Karpas-422 (cell line): ENCODE measurements around the gene TUBB4A. TPM values are rescaled to one million over a fixed set of nuclear protein-coding genes. Genes with fewer than 3 reads are reported as not detected.

ENCODE experiments used
- DNase-seq: peaks from one replicate; pipeline ENCODE4 v3.0.0-alpha.2; 2015
- H2AFZ ChIP-seq: fragments of 200-600 bp; sonication (generic); 2 replicates; pipeline ENCODE4 v1.6.1; 2014; ENCODE audit warnings: antibody characterized with exemption, low read length, mixed read lengths
- H3K27ac ChIP-seq: fragments of 200-600 bp; sonication (generic); 2 replicates; pipeline ENCODE4 v1.5.1; 2014; ENCODE audit warnings: mild to moderate bottlenecking, low read length, moderate library complexity
- H3K27me3 ChIP-seq: fragments of 200-600 bp; sonication (generic); 2 replicates; pipeline ENCODE4 v1.6.1; 2014; ENCODE audit warnings: low read length, mixed read lengths
- H3K36me3 ChIP-seq: fragments of 200-600 bp; sonication (generic); 2 replicates; pipeline ENCODE4 v1.6.1; 2014; ENCODE audit warnings: low read length, mixed read lengths; ENCODE audit not compliant: insufficient read depth
- H3K4me1 ChIP-seq: fragments of 200-600 bp; sonication (generic); 2 replicates; pipeline ENCODE4 v1.6.1; 2014; ENCODE audit warnings: mild to moderate bottlenecking, low read length, mixed read lengths
- H3K4me2 ChIP-seq: fragments of 200-600 bp; sonication (generic); 2 replicates; pipeline ENCODE4 v1.6.1; 2014; ENCODE audit warnings: low read length, low read depth, mild to moderate bottlenecking; ENCODE audit not compliant: poor library complexity, severe bottlenecking
- H3K4me3 ChIP-seq: fragments of 200-600 bp; sonication (generic); 2 replicates; pipeline ENCODE4 v1.5.1; 2014; ENCODE audit warnings: mild to moderate bottlenecking, antibody characterized with exemption, low read length, mixed read lengths
- H3K79me2 ChIP-seq: fragments of 200-600 bp; sonication (generic); 2 replicates; pipeline ENCODE4 v1.6.1; 2014; ENCODE audit warnings: mild to moderate bottlenecking, low read length, mixed read lengths
- H3K9ac ChIP-seq: fragments of 200-600 bp; sonication (generic); 2 replicates; pipeline ENCODE4 v1.6.0; 2014; ENCODE audit warnings: low read length
- H3K9me2 ChIP-seq: fragments of 200-600 bp; sonication (generic), shearing (Covaris generic); replicated peaks from 2 replicates; pipeline ENCODE4 v1.6.0; 2014; ENCODE audit warnings: mild to moderate bottlenecking, low read length, moderate library complexity; ENCODE audit not compliant: insufficient read depth
- H3K9me3 ChIP-seq: fragments of 300-700, 200-600 bp; sonication (generic); 2 replicates; pipeline ENCODE4 v1.6.1; 2014; ENCODE audit warnings: low read length, mixed read lengths
- H4K20me1 ChIP-seq: fragments of 200-600 bp; sonication (generic); 2 replicates; pipeline ENCODE4 v1.6.1; 2014; ENCODE audit warnings: mild to moderate bottlenecking, antibody characterized with exemption, low read length, low read depth; ENCODE audit not compliant: insufficient read depth
- total RNA-seq: library from RNA; depleted of rRNA; stranded (reverse); fragments of >200 nt; shearing (Covaris generic); gene quantifications from 2 replicates; pipeline ENCODE4 v1.2.3, GENCODE V29; 2014; ENCODE audit warnings: low replicate concordance

Gene TUBB4A
- total RNA-seq, 1 experiment from 2014 or later, result 0.45 TPM

- Histone ChIP-seq H3K9ac (no peak overlapping the region), H3K9me3 (no peaks in the 10 kb centered on the region), H3K4me3 (no peak overlapping the region), H4K20me1 (no peaks in the 10 kb centered on the region), H3K79me2 (no peaks in the 10 kb centered on the region), H3K27me3 (no peaks in the 10 kb centered on the region), H3K36me3 (peaks cover 14% of the 10 kb centered on the region), H2AFZ (no peak overlapping the region), H3K27ac (no peak overlapping the region), H3K9me2 (no peaks in the 10 kb centered on the region), H3K4me2 (no peak overlapping the region), H3K4me1 (no peaks in the 10 kb centered on the region)
- no peak for DNase-seq
Measured at GRCh38 chr19:6473647-6474046, 28.5 kb downstream of the TUBB4A start.

GRCh38 chr19:6472713-6473112 is 29.4 kb downstream of the TUBB4A start:
- H3K27me3 ChIP-seq, result no peaks in the 10 kb centered on the region
- H3K4me3 ChIP-seq, result no peak overlapping the region
- no peaks in the 10 kb centered on the region for H4K20me1 ChIP-seq
- H3K4me2 ChIP-seq, result no peak overlapping the region
- no peaks in the 10 kb centered on the region for H3K4me1 ChIP-seq
- H3K9me2 ChIP-seq, result no peaks in the 10 kb centered on the region
- no peak overlapping the region for H3K27ac ChIP-seq
- DNase-seq, result no peak
- H3K9ac ChIP-seq, result no peak overlapping the region
- no peaks in the 10 kb centered on the region for H3K9me3 ChIP-seq
- H3K36me3 ChIP-seq, result peaks cover 14% of the 10 kb centered on the region
- H2AFZ ChIP-seq, result no peak overlapping the region
- H3K79me2 ChIP-seq, result no peaks in the 10 kb centered on the region

- H3K9me2 ChIP-seq, result no peaks in the 10 kb centered on the region
- peaks cover 6% of the 10 kb centered on the region; the same call in 1 of the 2 replicates for H3K36me3 ChIP-seq
- no peaks in the 10 kb centered on the region for H3K4me1 ChIP-seq
- no peaks in the 10 kb centered on the region for H3K9me3 ChIP-seq
- no peak overlapping the region for H3K9ac ChIP-seq
- H2AFZ ChIP-seq, result no peak overlapping the region
- no peak overlapping the region for H3K27ac ChIP-seq
- H3K27me3 ChIP-seq, result no peaks in the 10 kb centered on the region
- no peak for DNase-seq
- H4K20me1 ChIP-seq, result no peaks in the 10 kb centered on the region
- H3K4me2 ChIP-seq, result no peak overlapping the region
- H3K4me3 ChIP-seq, result no peak overlapping the region
- H3K79me2 ChIP-seq, result no peaks in the 10 kb centered on the region
Measured at GRCh38 chr19:6471076-6471475, 31.0 kb downstream of the TUBB4A start.

- no peak for DNase-seq
- H3K9me2 ChIP-seq, result no peaks in the 10 kb centered on the region
Measured at GRCh38 chr19:6470173-6470572, 31.9 kb downstream of the TUBB4A start.

GRCh38 chr19:6467384-6467783 is 34.7 kb downstream of the TUBB4A start:
- H3K79me2 ChIP-seq, result no peaks in the 10 kb centered on the region
- H3K36me3 ChIP-seq, result no peaks in the 10 kb centered on the region
- no peak for DNase-seq
- H3K9me2 ChIP-seq, result no peaks in the 10 kb centered on the region
- no peak overlapping the region for H3K4me2 ChIP-seq
- no peak overlapping the region for H2AFZ ChIP-seq
- H3K27me3 ChIP-seq, result no peaks in the 10 kb centered on the region
- H3K4me3 ChIP-seq, result no peak overlapping the region
- H3K27ac ChIP-seq, result no peak overlapping the region
- H4K20me1 ChIP-seq, result no peaks in the 10 kb centered on the region
- no peaks in the 10 kb centered on the region for H3K4me1 ChIP-seq
- no peak overlapping the region for H3K9ac ChIP-seq
- no peaks in the 10 kb centered on the region for H3K9me3 ChIP-seq

More at GRCh38 chr19:6470173-6470572, 31.9 kb downstream of the TUBB4A start:
- H3K4me2 ChIP-seq, result no peak overlapping the region
- H3K4me3 ChIP-seq, result no peak overlapping the region
- no peak overlapping the region for H3K27ac ChIP-seq
- H3K9ac ChIP-seq, result no peak overlapping the region
- H4K20me1 ChIP-seq, result no peaks in the 10 kb centered on the region
- peaks cover 2% of the 10 kb centered on the region; the same call in 1 of the 2 replicates for H3K36me3 ChIP-seq
- H3K4me1 ChIP-seq, result no peaks in the 10 kb centered on the region
- no peaks in the 10 kb centered on the region for H3K27me3 ChIP-seq
- H3K9me3 ChIP-seq, result no peaks in the 10 kb centered on the region
- no peaks in the 10 kb centered on the region for H3K79me2 ChIP-seq
- no peak overlapping the region for H2AFZ ChIP-seq

- no peak overlapping the region for H2AFZ ChIP-seq
- no peak overlapping the region for H3K4me3 ChIP-seq
- H3K4me1 ChIP-seq, result no peaks in the 10 kb centered on the region
- no peaks in the 10 kb centered on the region for H3K79me2 ChIP-seq
- DNase-seq, result no peak
- no peak overlapping the region for H3K27ac ChIP-seq
- no peaks in the 10 kb centered on the region for H3K9me3 ChIP-seq
- H3K4me2 ChIP-seq, result no peak overlapping the region
- no peaks in the 10 kb centered on the region for H4K20me1 ChIP-seq
- no peaks in the 10 kb centered on the region for H3K9me2 ChIP-seq
- no peak overlapping the region for H3K9ac ChIP-seq
- no peaks in the 10 kb centered on the region for H3K27me3 ChIP-seq
- H3K36me3 ChIP-seq, result no peaks in the 10 kb centered on the region
Measured at GRCh38 chr19:6466526-6467248, 35.4 kb downstream of the TUBB4A start.

- Histone ChIP-seq H3K4me2 (no peak overlapping the region), H3K79me2 (no peaks in the 10 kb centered on the region), H2AFZ (no peak overlapping the region), H3K27ac (no peak overlapping the region), H4K20me1 (no peaks in the 10 kb centered on the region), H3K4me1 (peaks cover 2% of the 10 kb centered on the region), H3K4me3 (no peak overlapping the region), H3K36me3 (no peaks in the 10 kb centered on the region), H3K9me2 (no peaks in the 10 kb centered on the region), H3K27me3 (no peaks in the 10 kb centered on the region), H3K9ac (no peak overlapping the region), H3K9me3 (no peaks in the 10 kb centered on the region)
- DNase-seq, result no peak
Measured at GRCh38 chr19:6465663-6466062, 36.4 kb downstream of the TUBB4A start.

GRCh38 chr19:6465006-6465405 is 37.1 kb downstream of the TUBB4A start:
- H3K27me3 ChIP-seq, result no peaks in the 10 kb centered on the region
- no peak overlapping the region for H3K4me2 ChIP-seq
- no peak overlapping the region for H3K27ac ChIP-seq
- no peak overlapping the region for H3K4me3 ChIP-seq
- H3K9me3 ChIP-seq, result no peaks in the 10 kb centered on the region
- H3K36me3 ChIP-seq, result no peaks in the 10 kb centered on the region
- no peak overlapping the region for H3K9ac ChIP-seq
- DNase-seq, result no peak
- H2AFZ ChIP-seq, result no peak overlapping the region
- H3K4me1 ChIP-seq, result peaks cover 4% of the 10 kb centered on the region
- no peaks in the 10 kb centered on the region for H3K9me2 ChIP-seq
- H4K20me1 ChIP-seq, result no peaks in the 10 kb centered on the region
- no peaks in the 10 kb centered on the region for H3K79me2 ChIP-seq
